GM23248 (cell line): ENCODE data around the gene RABL6. TPM values are rescaled to one million over a fixed set of nuclear protein-coding genes. Genes with fewer than 3 reads are reported as not detected.
"Not testable (repeated sequence)": the region's sequence is repeated elsewhere in the genome, so short reads cannot be mapped to it uniquely, and the experiment has no call there.

Source experiments
- DNase-seq: peaks from one replicate; pipeline ENCODE4 v3.0.0-alpha.2; 2015
- H2AFZ ChIP-seq: fragments of 200-600 bp; sonication (generic); 2 replicates; pipeline ENCODE4 v1.6.1; 2016; ENCODE audit warnings: antibody characterized with exemption
- H3F3A ChIP-seq: fragments of 200-600 bp; sonication (generic); 2 replicates; pipeline ENCODE4 v1.6.1; 2016; ENCODE audit warnings: mild to moderate bottlenecking, antibody characterized with exemption, mixed run types; ENCODE audit not compliant: insufficient read depth
- H3K27ac ChIP-seq: fragments of 200-600 bp; sonication (generic); 2 replicates; pipeline ENCODE4 v1.5.1; 2016; ENCODE audit warnings: mild to moderate bottlenecking
- H3K27me3 ChIP-seq: fragments of 200-600 bp; sonication (generic); replicated peaks from 2 replicates; pipeline ENCODE4 v1.6.1; 2016; ENCODE audit warnings: mild to moderate bottlenecking; ENCODE audit not compliant: insufficient read depth
- H3K36me3 ChIP-seq: fragments of 200-600 bp; sonication (generic); 2 replicates; pipeline ENCODE4 v1.6.1; 2016; ENCODE audit warnings: low read depth, mild to moderate bottlenecking
- H3K4me1 ChIP-seq: fragments of 200-600 bp; sonication (generic); 2 replicates; pipeline ENCODE4 v1.6.1; 2016; ENCODE audit warnings: mild to moderate bottlenecking; ENCODE audit not compliant: insufficient read depth
- H3K4me2 ChIP-seq: fragments of 200-600 bp; sonication (generic); one replicate; pipeline ENCODE4 v1.6.1; 2016; ENCODE audit warnings: mild to moderate bottlenecking; ENCODE audit not compliant: unreplicated experiment
- H3K4me3 ChIP-seq: fragments of 200-600 bp; sonication (generic); 2 replicates; pipeline ENCODE4 v1.5.1; 2016; ENCODE audit warnings: mild to moderate bottlenecking
- H3K79me2 ChIP-seq: fragments of 200-600 bp; sonication (generic); 2 replicates; pipeline ENCODE4 v1.6.1; 2016; ENCODE audit warnings: mild to moderate bottlenecking; ENCODE audit not compliant: insufficient read depth
- H3K9ac ChIP-seq: fragments of 200-600 bp; sonication (generic); 2 replicates; pipeline ENCODE4 v1.6.1; 2016; ENCODE audit warnings: mild to moderate bottlenecking
- H3K9me2 ChIP-seq: fragments of 200-600 bp; sonication (generic); 2 replicates; pipeline ENCODE4 v1.6.1; 2016; ENCODE audit warnings: mixed run types, mild to moderate bottlenecking, moderate library complexity; ENCODE audit not compliant: insufficient read depth
- H3K9me3 ChIP-seq: fragments of 200-600 bp; sonication (generic); one replicate; pipeline ENCODE4 v1.6.1; 2017; ENCODE audit warnings: low read depth
- H4K20me1 ChIP-seq: fragments of 200-600 bp; sonication (generic); 2 replicates; pipeline ENCODE4 v1.6.0; 2016; ENCODE audit not compliant: insufficient read depth
- EZH2 ChIP-seq: fragments of 200-600 bp; sonication (generic); IDR thresholded peaks from 2 replicates; pipeline ENCODE4 v1.6.1; 2018; ENCODE audit warnings: antibody characterized with exemption, mild to moderate bottlenecking; ENCODE audit not compliant: insufficient read depth, poor library complexity, severe bottlenecking
- EZH2phosphoT487 ChIP-seq: fragments of 200-600 bp; sonication (generic); IDR thresholded peaks from 2 replicates; pipeline ENCODE4 v1.6.1; 2018; ENCODE audit warnings: antibody characterized with exemption, moderate library complexity, mild to moderate bottlenecking, low read depth; ENCODE audit not compliant: insufficient read depth
- WGBS, 2 experiments: methylation state at CpG; one replicate each; pipeline ENCODE4 v1.1.6; 2015 to 2017; ENCODE audit warnings: low lambda C conversion rate in 2 of 2, low coverage in 1 of 2; ENCODE audit errors: missing lambda C conversion rate in 2 of 2; 5-methylcytosine and 5-hydroxymethylcytosine counted together
- in situ Hi-C: fragments of 300-500 bp; cut with MboI; formaldehyde crosslinking; loops from 2 replicates; pipeline ENCODE4 v1.15.0; 2020
- polyA plus RNA-seq: library from polyadenylated mRNA; unstranded; fragments of >200 nt; fragmentation: Nextera tagmentation; extraction: Ambion mirVana; gene quantifications from 2 replicates; pipeline ENCODE4 v1.2.1, GENCODE V29; 2016
- total RNA-seq: library from RNA; depleted of rRNA; stranded (reverse); fragments of >200 nt; shearing (Covaris generic); gene quantifications from 2 replicates; pipeline ENCODE4 v1.2.3, GENCODE V29; 2014

Gene RABL6
- total and polyA plus RNA-seq, 2 experiments from 2014 or later: 22.0 to 81.1 TPM

DNA sequence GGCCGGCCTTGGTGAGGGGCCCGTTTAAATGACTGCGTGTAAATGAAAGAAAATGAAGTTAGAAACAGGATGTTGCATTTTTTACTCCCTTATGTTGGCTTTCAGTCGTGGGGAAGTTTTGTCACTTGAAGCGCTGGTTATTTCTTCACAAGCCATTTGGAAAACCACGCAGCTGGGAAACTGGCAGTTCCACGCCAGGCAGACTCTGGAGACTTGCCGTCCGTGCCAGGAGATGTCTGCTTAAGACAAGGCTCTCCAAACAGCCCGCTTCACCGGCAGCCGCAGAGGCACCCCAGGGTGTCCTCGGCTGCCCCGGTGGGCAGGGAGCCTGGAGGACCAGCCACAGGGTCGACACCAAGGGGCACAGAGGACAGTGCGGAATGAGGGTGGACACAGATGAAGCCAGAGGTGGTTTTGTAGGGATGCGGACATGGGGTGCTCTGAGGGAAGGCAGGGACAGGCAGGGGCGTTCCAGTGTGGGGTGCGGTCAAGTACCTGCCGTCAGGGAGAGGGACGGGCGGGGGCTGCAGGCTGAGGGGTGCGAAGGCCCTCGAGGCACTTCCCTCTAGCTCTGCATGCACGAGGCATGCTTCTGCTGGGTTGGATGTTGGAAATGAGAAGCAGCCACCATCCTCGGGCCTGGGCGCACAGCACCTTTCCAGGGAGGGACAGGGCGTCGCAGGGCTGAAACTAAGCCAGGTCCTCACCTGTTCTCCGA, 23.4 kb downstream of the RABL6 start:
- Histone ChIP-seq H3K27me3 (no peaks in the 10 kb centered on the region), H4K20me1 (no peaks in the 10 kb centered on the region), H3K79me2 (no peaks in the 10 kb centered on the region), H3K9me3 (no peaks in the 10 kb centered on the region), H3K4me2 (no peak overlapping the region), H3K4me3 (no peak overlapping the region), H2AFZ (no peak overlapping the region), H3K9ac (no peak overlapping the region), H3K36me3 (no peaks in the 10 kb centered on the region), H3F3A (no peaks in the 10 kb centered on the region), H3K4me1 (no peaks in the 10 kb centered on the region), H3K27ac (no peak overlapping the region), H3K9me2 (no peaks in the 10 kb centered on the region)
- 90 to 93% methylated on average over 24 to 30 of the region's 30 CpGs for WGBS, 2 experiments
- in situ Hi-C loops: no loop called here
- DNase-seq: no peak
- TF ChIP-seq EZH2 (no peak), EZH2phosphoT487 (no peak)

- no peaks in the 10 kb centered on the region for H3K79me2 ChIP-seq
- in situ Hi-C loops: no loop called here
- 87 to 92% methylated on average over 23 of the region's 23 CpGs for WGBS, 2 experiments
Measured at GRCh38 chr9:136831720-136832104, 24.0 kb downstream of the RABL6 start.

DNA sequence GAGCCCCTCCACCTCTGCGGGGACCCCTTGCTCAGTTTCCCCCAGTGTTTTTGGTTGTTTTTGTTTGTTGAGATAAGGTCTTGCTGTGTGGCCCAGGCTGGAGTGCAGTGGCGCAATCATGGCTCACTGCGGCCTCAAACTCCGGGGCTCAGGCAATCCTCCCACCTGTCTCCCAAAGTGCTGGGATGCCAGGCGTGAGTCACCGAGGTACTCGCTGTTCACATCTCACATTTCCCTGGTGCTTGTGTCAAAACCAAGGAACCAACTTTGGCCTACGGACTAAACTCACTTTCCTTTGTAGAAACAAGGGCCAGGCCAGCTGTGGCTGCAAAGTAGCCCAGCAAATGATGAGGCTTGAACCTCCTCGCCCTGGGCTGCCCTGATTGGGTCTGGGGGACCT, 24.8 kb downstream of the RABL6 start:
- no peak for TF ChIP-seq EZH2phosphoT487
- no peak for TF ChIP-seq EZH2
- Histone ChIP-seq H3K9me2 (no peaks in the 10 kb centered on the region), H3K4me2 (no peak overlapping the region), H3K27ac (no peak overlapping the region), H3K4me3 (no peak overlapping the region), H3F3A (no peaks in the 10 kb centered on the region), H3K36me3 (no peaks in the 10 kb centered on the region), H2AFZ (no peak overlapping the region), H3K4me1 (no peaks in the 10 kb centered on the region), H3K9me3 (no peaks in the 10 kb centered on the region), H3K9ac (no peak overlapping the region), H3K27me3 (no peaks in the 10 kb centered on the region), H4K20me1 (no peaks in the 10 kb centered on the region), H3K79me2 (no peaks in the 10 kb centered on the region)
- no peak for DNase-seq
- in situ Hi-C loops: no loop called here
- 73 to 76% methylated on average over 9 of the region's 9 CpGs for WGBS, 2 experiments

More at GRCh38 chr9:136831720-136832104, 24.0 kb downstream of the RABL6 start:
- H3K27ac ChIP-seq: no peak overlapping the region
- H3K9ac ChIP-seq: no peak overlapping the region
- H3K36me3 ChIP-seq: no peaks in the 10 kb centered on the region
- H3K9me2 ChIP-seq: no peaks in the 10 kb centered on the region
- no peak for DNase-seq
- no peak overlapping the region for H3K4me2 ChIP-seq
- no peaks in the 10 kb centered on the region for H3K4me1 ChIP-seq
- H3K27me3 ChIP-seq: no peaks in the 10 kb centered on the region
- H3K9me3 ChIP-seq: no peaks in the 10 kb centered on the region
- H4K20me1 ChIP-seq: no peaks in the 10 kb centered on the region
- TF ChIP-seq EZH2phosphoT487: no peak
- TF ChIP-seq EZH2: no peak
- no peak overlapping the region for H3K4me3 ChIP-seq
- H3F3A ChIP-seq: no peaks in the 10 kb centered on the region
- no peak overlapping the region for H2AFZ ChIP-seq

GRCh38 chr9:136833381-136834048, 25.8 kb downstream of the RABL6 start:
- H3K4me1 ChIP-seq, H3F3A ChIP-seq, H3K9me2 ChIP-seq, H3K27ac ChIP-seq, H3K4me3 ChIP-seq, H4K20me1 ChIP-seq, H3K79me2 ChIP-seq, H2AFZ ChIP-seq, H3K36me3 ChIP-seq, H3K9me3 ChIP-seq, DNase-seq, H3K9ac ChIP-seq, H3K27me3 ChIP-seq, in situ Hi-C loops, H3K4me2 ChIP-seq: not testable (repeated sequence)
- 85 to 90% methylated on average over 12 to 15 of the region's 16 CpGs for WGBS, 2 experiments
